ENCODE results near the gene MBOAT7. TPM values are rescaled to one million over a fixed set of nuclear protein-coding genes. Genes with fewer than 3 reads are reported as not detected.

The MBOAT7 gene
- total RNA-seq, 2 experiments from 2014 or later: 18.1 to 25.0 TPM

DNA sequence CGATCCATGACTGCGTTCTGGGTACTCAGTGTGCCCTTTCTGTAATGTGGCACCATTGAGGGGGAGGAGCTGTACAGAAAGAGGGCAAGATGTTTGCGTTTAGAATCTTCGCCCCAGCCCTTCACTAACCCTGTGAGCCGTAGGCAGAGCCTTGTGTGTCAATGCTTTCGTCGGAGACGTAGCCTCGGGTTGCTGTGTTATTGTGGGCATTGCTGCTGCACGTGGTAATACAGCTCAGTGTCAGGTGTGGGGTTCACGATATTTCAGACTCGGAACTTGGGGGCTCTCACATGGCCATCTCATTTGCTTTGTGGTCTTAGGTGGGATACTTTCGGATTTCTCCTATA is 17.4 kb upstream of the MBOAT7 start:
- Histone ChIP-seq H3K79me2 (ENCODE audit: insufficient read depth, low read depth, low read length) (peaks cover 49% of the 10 kb centered on the region), H3K4me2 (ENCODE audit: low read length) (peak overlapping the region; percentile 21), H3K27ac (ENCODE audit: low read depth, low read length, poor library complexity, severe bottlenecking) (no peak overlapping the region), H3K4me3 (ENCODE audit: low read depth, low read length, poor library complexity, severe bottlenecking) (no peak overlapping the region), H3K9me3 (ENCODE audit: low read length) (no peaks in the 10 kb centered on the region), H3K4me1 (ENCODE audit: insufficient read depth, low read length, poor library complexity, severe bottlenecking) (peaks cover 60% of the 10 kb centered on the region), H3K9me2 (ENCODE audit: insufficient read depth, low read length) (no peaks in the 10 kb centered on the region), H3K36me3 (ENCODE audit: insufficient read depth, low read length) (peaks cover 92% of the 10 kb centered on the region), H2AFZ (ENCODE audit: low read length) (no peak overlapping the region), H4K20me1 (ENCODE audit: insufficient read depth, low read length) (peaks cover 52% of the 10 kb centered on the region)
- intact Hi-C loops (cut with micrococcal nuclease; ENCODE audit: unreplicated experiment): no loop called here
- BruUV-seq (replicated peaks): no TSS peak
- POLR2A ChIA-PET: no interaction called here
- TF ChIP-seq, protein P1, sequence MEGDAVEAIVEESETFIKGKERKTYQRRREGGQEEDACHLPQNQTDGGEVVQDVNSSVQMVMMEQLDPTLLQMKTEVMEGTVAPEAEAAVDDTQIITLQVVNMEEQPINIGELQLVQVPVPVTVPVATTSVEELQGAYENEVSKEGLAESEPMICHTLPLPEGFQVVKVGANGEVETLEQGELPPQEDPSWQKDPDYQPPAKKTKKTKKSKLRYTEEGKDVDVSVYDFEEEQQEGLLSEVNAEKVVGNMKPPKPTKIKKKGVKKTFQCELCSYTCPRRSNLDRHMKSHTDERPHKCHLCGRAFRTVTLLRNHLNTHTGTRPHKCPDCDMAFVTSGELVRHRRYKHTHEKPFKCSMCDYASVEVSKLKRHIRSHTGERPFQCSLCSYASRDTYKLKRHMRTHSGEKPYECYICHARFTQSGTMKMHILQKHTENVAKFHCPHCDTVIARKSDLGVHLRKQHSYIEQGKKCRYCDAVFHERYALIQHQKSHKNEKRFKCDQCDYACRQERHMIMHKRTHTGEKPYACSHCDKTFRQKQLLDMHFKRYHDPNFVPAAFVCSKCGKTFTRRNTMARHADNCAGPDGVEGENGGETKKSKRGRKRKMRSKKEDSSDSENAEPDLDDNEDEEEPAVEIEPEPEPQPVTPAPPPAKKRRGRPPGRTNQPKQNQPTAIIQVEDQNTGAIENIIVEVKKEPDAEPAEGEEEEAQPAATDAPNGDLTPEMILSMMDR (conservative IDR thresholded peaks at IDR 0.05; ENCODE audit: low read length): no peak
- no peak for TF ChIP-seq EZH2phosphoT487 (IDR thresholded peaks at IDR 0.05; ENCODE audit: borderline replicate concordance, low read depth, low read length)
- DNase-seq (ENCODE audit: low spot score): no peak
- CTCF ChIA-PET (ENCODE audit: unreplicated experiment): no interaction called here

DNA sequence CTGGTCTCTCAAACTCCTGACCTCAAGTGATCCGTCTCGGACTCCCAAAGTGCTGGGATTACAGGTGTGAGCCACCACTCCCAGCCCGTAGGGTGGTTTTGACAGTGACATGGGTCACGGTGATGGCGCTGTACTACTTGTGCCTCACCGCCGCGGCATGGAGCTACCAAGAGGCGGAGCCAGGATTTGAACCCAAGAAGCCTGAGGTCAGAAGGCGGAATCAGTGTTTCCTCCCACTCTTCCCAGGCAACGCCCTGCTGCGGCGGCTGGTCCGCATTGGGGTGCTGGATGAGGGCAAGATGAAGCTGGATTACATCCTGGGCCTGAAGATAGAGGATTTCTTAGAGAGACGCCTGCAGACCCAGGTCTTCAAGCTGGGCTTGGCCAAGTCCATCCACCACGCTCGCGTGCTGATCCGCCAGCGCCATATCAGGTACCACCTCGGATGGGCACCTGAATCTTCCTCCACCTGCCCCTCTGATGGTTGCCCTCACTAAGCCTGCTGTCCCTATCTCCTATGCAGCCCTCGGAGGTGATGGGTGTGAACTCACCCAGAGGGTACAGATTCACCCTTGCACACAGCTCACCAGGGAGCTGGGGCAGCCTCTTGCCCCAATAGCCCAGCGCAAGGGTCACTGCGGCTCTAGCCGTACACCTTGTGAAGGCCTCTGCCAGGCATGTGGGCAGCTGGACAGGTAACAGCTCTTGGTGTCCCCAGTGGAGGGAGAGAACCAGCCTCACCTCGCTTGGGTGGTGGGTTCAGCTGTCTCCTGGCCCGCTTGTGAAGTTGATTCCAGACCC is 16.9 kb upstream of the MBOAT7 start:
- Histone ChIP-seq H3K9me2 (ENCODE audit: insufficient read depth, low read length) (no peaks in the 10 kb centered on the region), H3K27ac (ENCODE audit: low read depth, low read length, poor library complexity, severe bottlenecking) (no peak overlapping the region), H3K4me1 (ENCODE audit: insufficient read depth, low read length, poor library complexity, severe bottlenecking) (peaks cover 60% of the 10 kb centered on the region), H4K20me1 (ENCODE audit: insufficient read depth, low read length) (peaks cover 58% of the 10 kb centered on the region), H3K36me3 (ENCODE audit: insufficient read depth, low read length) (peaks cover 96% of the 10 kb centered on the region), H3K79me2 (ENCODE audit: insufficient read depth, low read depth, low read length) (peaks cover 54% of the 10 kb centered on the region), H3K4me3 (ENCODE audit: low read depth, low read length, poor library complexity, severe bottlenecking) (no peak overlapping the region), H3K4me2 (ENCODE audit: low read length) (peak overlapping the region; percentile 92), H3K9me3 (ENCODE audit: low read length) (no peaks in the 10 kb centered on the region), H2AFZ (ENCODE audit: low read length) (no peak overlapping the region)
- ChIA-PET POLR2A (no interaction called here), CTCF (ENCODE audit: unreplicated experiment) (no interaction called here)
- BruUV-seq (replicated peaks): no TSS peak
- intact Hi-C loops (cut with micrococcal nuclease; ENCODE audit: unreplicated experiment): no loop called here
- no peak for DNase-seq (ENCODE audit: low spot score)
- TF ChIP-seq, protein P1 (conservative IDR thresholded peaks at IDR 0.05; ENCODE audit: low read length): no peak
- no peak for TF ChIP-seq EZH2phosphoT487 (IDR thresholded peaks at IDR 0.05; ENCODE audit: borderline replicate concordance, low read depth, low read length)

DNA sequence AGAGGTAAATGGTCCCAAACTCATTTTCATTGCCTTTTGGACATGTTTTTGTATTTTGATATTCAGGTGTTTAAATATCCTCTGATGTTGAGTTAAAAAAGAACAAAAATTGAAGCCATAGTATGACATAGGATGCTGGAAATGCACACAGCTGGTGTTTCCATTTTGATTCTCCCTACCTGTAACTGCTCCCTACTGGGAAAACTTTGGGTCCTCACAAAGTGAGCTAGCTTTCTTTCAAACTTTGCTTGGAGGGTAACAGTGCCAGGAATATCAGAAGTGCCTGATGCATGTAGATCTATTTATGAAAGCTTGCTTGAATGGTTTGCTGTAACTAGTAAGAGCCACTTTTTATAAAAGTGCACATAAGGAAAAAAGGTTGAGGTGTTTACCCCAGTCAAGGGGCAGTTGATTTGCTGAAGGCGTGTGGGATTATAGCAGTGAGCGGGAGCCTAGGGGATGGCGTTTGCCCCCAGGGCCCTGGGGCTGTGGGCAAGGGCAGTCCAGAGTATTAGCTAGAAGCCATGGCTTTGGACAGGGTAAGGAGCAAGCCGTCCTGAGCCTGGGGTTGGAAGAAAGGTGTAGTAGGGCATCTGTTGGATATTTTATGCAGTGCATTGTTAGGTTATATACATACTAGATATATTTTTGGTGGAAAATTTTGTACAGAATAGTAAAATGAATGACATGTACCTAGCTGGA is 15.5 kb upstream of the MBOAT7 start:
- Histone ChIP-seq H3K4me2 (ENCODE audit: low read length) (peak overlapping the region; percentile 92), H2AFZ (ENCODE audit: low read length) (no peak overlapping the region), H3K4me1 (ENCODE audit: insufficient read depth, low read length, poor library complexity, severe bottlenecking) (peaks cover 63% of the 10 kb centered on the region), H3K9me2 (ENCODE audit: insufficient read depth, low read length) (no peaks in the 10 kb centered on the region), H3K9me3 (ENCODE audit: low read length) (no peaks in the 10 kb centered on the region), H3K27ac (ENCODE audit: low read depth, low read length, poor library complexity, severe bottlenecking) (peak overlapping the region; percentile 3), H3K79me2 (ENCODE audit: insufficient read depth, low read depth, low read length) (peaks cover 67% of the 10 kb centered on the region), H4K20me1 (ENCODE audit: insufficient read depth, low read length) (peaks cover 60% of the 10 kb centered on the region), H3K36me3 (ENCODE audit: insufficient read depth, low read length) (peaks cover 92% of the 10 kb centered on the region), H3K4me3 (ENCODE audit: low read depth, low read length, poor library complexity, severe bottlenecking) (peak overlapping the region; percentile 84)
- DNase-seq (ENCODE audit: low spot score): no peak
- no TSS peak for BruUV-seq (replicated peaks)
- TF ChIP-seq, protein P1 (conservative IDR thresholded peaks at IDR 0.05; ENCODE audit: low read length): no peak
- TF ChIP-seq EZH2phosphoT487 (IDR thresholded peaks at IDR 0.05; ENCODE audit: borderline replicate concordance, low read depth, low read length): no peak
- intact Hi-C loops (cut with micrococcal nuclease; ENCODE audit: unreplicated experiment): no loop called here
- POLR2A ChIA-PET: interaction anchor here (0.6 kb wide), 1 partner anchor 62 kb away, joined by 3 read pairs; no protein-coding TSS in a partner anchor
- CTCF ChIA-PET (ENCODE audit: unreplicated experiment): no interaction called here
